AG09319 (cell line): ENCODE data around the gene E4F1.
A peak's percentile ranks its signal among the peaks of the same experiment; 100 is the strongest.

Source experiments
- DNase-seq: peaks from one replicate; pipeline ENCODE4 v3.0.0-alpha.2; 2010; ENCODE audit warnings: low read depth; ENCODE audit errors: extremely low read depth
- TF ChIP-seq, protein P1 (sequence below): IDR thresholded peaks from 2 replicates; pipeline ENCODE4 v1.5.1; 2011; ENCODE audit warnings: low read depth, mild to moderate bottlenecking, inconsistent platforms, low read length, moderate library complexity

Gene E4F1

DNA sequence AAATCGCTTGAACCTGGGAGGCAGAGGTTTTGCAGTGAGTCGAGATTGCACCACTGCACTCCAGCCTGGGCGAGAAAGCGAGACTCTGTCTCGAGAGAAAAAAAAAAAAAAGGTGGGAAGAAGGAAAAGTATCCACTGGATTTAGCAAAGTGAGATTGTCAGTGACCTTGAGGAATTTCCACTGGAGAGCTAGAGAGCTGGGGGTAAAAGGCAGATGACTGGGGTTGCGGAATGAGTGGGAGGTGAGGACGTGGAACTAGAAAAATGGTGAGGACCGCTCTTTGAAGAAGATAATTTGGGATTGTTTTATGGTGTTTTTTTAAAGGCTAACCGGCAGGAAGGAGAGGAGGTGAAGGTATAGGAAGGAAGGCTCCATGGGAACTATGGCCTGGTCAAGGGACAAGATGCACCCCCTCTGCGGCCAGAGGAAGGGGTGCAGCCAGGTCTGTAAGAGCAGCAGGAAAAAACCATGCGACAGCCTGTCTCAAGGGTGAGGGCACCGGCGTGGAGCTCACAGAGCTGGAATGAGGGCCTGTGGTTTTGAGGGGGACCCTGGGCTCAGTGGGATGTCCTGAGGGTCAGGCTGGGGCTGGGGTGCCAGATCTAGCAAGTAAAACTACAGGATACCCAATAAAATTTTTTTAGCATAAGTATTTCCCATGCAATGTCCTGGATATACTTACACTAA, 18.8 kb upstream of the E4F1 start:
- DNase-seq, result no peak
- TF ChIP-seq, protein P1, sequence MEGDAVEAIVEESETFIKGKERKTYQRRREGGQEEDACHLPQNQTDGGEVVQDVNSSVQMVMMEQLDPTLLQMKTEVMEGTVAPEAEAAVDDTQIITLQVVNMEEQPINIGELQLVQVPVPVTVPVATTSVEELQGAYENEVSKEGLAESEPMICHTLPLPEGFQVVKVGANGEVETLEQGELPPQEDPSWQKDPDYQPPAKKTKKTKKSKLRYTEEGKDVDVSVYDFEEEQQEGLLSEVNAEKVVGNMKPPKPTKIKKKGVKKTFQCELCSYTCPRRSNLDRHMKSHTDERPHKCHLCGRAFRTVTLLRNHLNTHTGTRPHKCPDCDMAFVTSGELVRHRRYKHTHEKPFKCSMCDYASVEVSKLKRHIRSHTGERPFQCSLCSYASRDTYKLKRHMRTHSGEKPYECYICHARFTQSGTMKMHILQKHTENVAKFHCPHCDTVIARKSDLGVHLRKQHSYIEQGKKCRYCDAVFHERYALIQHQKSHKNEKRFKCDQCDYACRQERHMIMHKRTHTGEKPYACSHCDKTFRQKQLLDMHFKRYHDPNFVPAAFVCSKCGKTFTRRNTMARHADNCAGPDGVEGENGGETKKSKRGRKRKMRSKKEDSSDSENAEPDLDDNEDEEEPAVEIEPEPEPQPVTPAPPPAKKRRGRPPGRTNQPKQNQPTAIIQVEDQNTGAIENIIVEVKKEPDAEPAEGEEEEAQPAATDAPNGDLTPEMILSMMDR, result no peak

DNA sequence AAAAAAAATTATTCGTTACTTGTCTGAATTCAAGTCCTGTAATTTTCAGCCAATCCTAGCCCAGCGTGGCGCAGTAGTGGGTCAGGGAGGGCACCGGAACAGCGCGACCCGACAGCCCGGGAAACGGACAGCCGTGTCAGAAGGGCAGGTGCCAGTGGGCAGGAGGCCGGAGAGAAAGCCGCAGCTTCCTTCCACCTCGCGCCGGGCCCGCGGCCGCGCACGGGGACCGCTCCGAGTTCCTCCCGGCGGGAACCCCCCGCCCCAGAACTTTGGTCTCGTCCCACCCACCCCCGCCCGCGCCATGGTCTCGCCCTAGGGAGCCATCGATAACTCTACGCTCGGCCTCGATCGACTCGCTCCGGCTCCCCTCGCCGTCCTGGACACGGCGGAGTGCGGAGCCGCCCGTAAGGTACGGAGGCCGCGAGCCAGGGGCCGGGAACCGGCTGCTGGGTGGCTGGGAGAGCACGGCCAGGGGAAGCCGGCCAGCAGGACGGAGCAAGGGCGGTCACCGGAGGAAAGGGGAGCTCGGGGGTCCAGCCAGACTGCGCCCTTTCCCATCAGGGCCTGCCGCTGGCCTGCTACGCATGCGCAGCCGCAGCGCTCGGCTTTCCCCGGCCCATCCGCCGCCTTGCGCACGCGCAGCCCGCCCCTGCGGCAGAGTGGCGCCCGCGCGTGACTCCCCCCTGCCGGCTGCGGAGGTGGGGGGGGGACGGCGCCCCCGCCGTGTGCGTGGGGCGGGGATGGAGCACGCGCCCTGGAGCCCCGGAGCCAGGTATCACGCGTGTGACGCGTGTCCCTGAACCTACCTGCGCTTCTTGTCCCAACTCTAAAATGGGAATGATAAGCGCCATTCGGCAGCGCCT, 18.1 kb upstream of the E4F1 start, which contains the start of gene MLST8:
Gene MLST8, plus strand, starts transcription at position 351 of the 863 bp plus-strand sequence. CDS start 632 bp downstream, outside the sequence.
- peak; percentile 73 for DNase-seq
- TF ChIP-seq, protein P1, result no peak

DNA sequence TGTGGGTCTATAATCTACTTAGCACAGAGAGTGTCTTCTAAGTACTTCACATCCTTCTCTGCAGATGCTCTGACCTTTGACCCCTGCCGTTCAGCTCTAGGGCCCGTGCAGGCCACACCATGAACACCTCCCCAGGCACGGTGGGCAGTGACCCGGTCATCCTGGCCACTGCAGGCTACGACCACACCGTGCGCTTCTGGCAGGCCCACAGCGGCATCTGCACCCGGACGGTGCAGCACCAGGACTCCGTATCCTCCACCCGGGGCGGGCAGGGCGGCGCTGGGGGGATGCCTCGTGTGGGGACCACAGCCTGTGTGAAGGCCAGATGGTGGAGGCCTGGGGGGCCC, 17.5 kb upstream of the E4F1 start:
- TF ChIP-seq, protein P1, result no peak
- DNase-seq, result no peak

DNA sequence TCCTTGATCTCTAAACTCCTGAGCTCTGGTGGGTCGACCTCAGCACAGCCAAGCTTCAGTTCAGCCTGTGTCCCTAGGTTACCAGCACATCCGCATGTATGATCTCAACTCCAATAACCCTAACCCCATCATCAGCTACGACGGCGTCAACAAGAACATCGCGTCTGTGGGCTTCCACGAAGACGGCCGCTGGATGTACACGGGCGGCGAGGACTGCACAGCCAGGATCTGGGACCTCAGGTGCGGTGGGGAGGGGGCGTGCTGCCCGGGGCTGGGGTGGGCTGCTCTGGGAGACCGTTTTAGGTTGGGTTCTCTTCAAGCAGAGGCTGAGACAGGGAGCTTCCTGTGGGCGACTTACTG, 17.0 kb upstream of the E4F1 start:
- no peak for DNase-seq
- TF ChIP-seq, protein P1, result no peak

DNA sequence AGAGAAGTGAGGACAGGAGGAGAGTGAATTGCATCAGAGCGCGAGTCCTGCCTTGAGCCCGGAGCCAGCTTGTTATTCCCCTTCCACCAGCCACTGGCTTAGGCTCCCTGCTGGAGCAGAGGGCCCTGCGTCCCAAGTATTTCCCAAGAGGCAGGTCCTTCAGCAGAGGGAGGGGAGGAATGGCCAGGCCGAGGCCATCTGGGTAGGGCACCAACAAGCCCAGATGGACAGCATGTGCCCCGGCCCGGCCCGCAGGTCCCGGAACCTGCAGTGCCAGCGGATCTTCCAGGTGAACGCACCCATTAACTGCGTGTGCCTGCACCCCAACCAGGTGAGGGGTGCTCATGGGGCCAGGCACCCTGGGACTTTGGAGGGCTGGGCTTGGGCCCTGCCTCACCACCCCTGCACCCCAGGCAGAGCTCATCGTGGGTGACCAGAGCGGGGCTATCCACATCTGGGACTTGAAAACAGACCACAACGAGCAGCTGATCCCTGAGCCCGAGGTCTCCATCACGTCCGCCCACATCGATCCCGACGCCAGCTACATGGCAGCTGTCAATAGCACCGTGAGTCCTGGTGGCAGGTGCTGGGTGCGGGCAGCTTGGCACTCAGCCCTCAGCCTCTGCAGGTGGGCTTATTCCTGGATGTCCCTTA, 16.5 kb upstream of the E4F1 start:
- DNase-seq, result no peak
- TF ChIP-seq, protein P1, result no peak

DNA sequence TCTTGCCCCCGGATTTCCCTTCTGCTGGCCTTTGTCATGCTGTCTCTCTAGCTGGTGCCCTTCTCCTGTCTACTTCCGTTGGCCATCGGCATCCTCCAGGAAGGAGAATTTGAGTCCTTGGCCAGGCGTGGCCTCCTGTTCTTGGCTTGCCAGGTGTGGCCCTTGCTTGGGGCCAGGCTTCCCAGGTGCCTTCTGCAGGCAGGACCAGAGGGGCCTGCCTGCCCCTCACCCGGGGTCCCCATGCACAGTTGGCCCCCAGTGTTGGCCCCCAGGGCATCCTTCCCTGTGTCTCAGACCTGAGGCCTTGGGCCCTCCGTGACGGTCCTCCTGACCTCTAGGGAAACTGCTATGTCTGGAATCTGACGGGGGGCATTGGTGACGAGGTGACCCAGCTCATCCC, 15.5 kb upstream of the E4F1 start:
- TF ChIP-seq, protein P1, result no peak
- no peak for DNase-seq

DNA sequence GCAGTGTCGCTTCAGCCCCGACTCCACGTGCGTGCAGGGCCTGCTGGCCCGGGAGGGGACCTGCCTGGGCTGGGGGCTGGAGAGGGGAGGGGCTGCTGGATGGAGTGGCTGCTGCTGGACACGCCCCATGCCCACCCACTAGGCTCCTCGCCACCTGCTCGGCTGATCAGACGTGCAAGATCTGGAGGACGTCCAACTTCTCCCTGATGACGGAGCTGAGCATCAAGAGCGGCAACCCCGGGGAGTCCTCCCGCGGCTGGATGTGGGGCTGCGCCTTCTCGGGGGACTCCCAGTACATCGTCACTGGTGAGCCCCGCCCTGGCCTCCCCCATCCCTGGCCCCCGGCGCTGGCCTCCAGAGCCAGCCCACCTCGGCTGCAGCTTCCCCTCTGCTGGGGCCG, 15.1 kb upstream of the E4F1 start:
- TF ChIP-seq, protein P1, result no peak
- no peak for DNase-seq
